GM12878 (cell line): ENCODE results near the gene FAM229A. TPM values are rescaled to one million over a fixed set of nuclear protein-coding genes. Genes with fewer than 3 reads are reported as not detected.
A peak's percentile ranks its signal among the peaks of the same experiment; 100 is the strongest.

Source experiments
- ATF3 ChIP-seq: IDR thresholded peaks from 2 replicates; pipeline ENCODE4 v1.6.1; 2011; ENCODE audit warnings: low read depth, mild to moderate bottlenecking, low read length, moderate library complexity, borderline replicate concordance; ENCODE audit errors: extremely low read depth
- BCL3 ChIP-seq: IDR thresholded peaks from 2 replicates; pipeline ENCODE4 v1.6.1; 2011; ENCODE audit warnings: borderline replicate concordance, low read depth, mild to moderate bottlenecking, moderate library complexity, low read length; ENCODE audit not compliant: insufficient read depth, poor library complexity, severe bottlenecking
- CEBPB ChIP-seq, 2 experiments: fragments of 150-350 bp in 1 of 2; IDR thresholded peaks; 2 replicates each; pipeline ENCODE4 v1.6.1; 2012 to 2014; ENCODE audit warnings: low read depth in 2 of 2, low read length in 2 of 2, borderline replicate concordance in 1 of 2, inconsistent platforms in 1 of 2
- CTCF ChIP-seq, 3 experiments: IDR thresholded peaks in 2 of 3; conservative IDR thresholded peaks in 1 of 3; 2 replicates each; pipeline ENCODE4 v1.5.1; 2011; ENCODE audit warnings: low read depth in 3 of 3, low read length in 3 of 3, mild to moderate bottlenecking in 3 of 3, control low read depth in 2 of 3, moderate library complexity in 2 of 3, inconsistent platforms in 1 of 3, mixed read lengths in 1 of 3; ENCODE audit not compliant: control insufficient read depth in 2 of 3, insufficient read depth in 1 of 3; ENCODE audit errors: extremely low read depth in 1 of 3
- EED ChIP-seq: sonication (generic); IDR thresholded peaks from 2 replicates; pipeline ENCODE4 v1.6.1; 2016; ENCODE audit warnings: antibody characterized with exemption, low read depth
- ETV6 ChIP-seq, 2 experiments: fragments of 450-650 bp in 1 of 2; IDR thresholded peaks in 1 of 2; conservative IDR thresholded peaks in 1 of 2; 2 replicates each; pipeline ENCODE4 v1.6.1; 2014; ENCODE audit warnings: antibody characterized with exemption in 1 of 2, borderline replicate concordance in 1 of 2, low read depth in 1 of 2, mild to moderate bottlenecking in 1 of 2, moderate library complexity in 1 of 2
- IKZF1 ChIP-seq: fragments of 450-650 bp; conservative IDR thresholded peaks from 2 replicates; pipeline ENCODE4 v1.6.1; 2017; ENCODE audit warnings: antibody characterized with exemption, mild to moderate bottlenecking
- JUNB ChIP-seq: IDR thresholded peaks from 2 replicates; pipeline ENCODE4 v1.6.1; 2016; ENCODE audit warnings: antibody characterized with exemption, mild to moderate bottlenecking
- KLF5 ChIP-seq: fragments of 450-650 bp; IDR thresholded peaks from 2 replicates; pipeline ENCODE4 v1.6.1; 2014; ENCODE audit warnings: mild to moderate bottlenecking; ENCODE audit not compliant: partially characterized antibody
- MXI1 ChIP-seq: fragments of 150-350 bp; IDR thresholded peaks from 2 replicates; pipeline ENCODE4 v1.6.1; 2011; ENCODE audit warnings: low read depth, mild to moderate bottlenecking, inconsistent platforms, low read length, improper control_type of control experiment
- RUNX3 ChIP-seq: IDR thresholded peaks from 2 replicates; pipeline ENCODE4 v1.6.1; 2012; ENCODE audit warnings: low read length, inconsistent platforms
- SPI1 ChIP-seq: IDR thresholded peaks from 2 replicates; pipeline ENCODE4 v1.6.1; 2011; ENCODE audit warnings: low read depth, mild to moderate bottlenecking, low read length, moderate library complexity, borderline replicate concordance; ENCODE audit not compliant: insufficient read depth
- STAT1 ChIP-seq: fragments of 450-650 bp; conservative IDR thresholded peaks from 2 replicates; pipeline ENCODE4 v1.6.1; 2014; ENCODE audit warnings: antibody characterized with exemption, mild to moderate bottlenecking
- TCF3 ChIP-seq: IDR thresholded peaks from 2 replicates; pipeline ENCODE4 v1.6.1; 2012; ENCODE audit warnings: low read depth, mild to moderate bottlenecking, low read length, borderline replicate concordance; ENCODE audit not compliant: insufficient read depth
- ZBTB40 ChIP-seq: fragments of 450-650 bp; IDR thresholded peaks from 2 replicates; pipeline ENCODE4 v1.6.1; 2016; ENCODE audit warnings: mild to moderate bottlenecking, moderate library complexity, borderline replicate concordance
- ZNF217 ChIP-seq: fragments of 450-650 bp; IDR thresholded peaks from 2 replicates; pipeline ENCODE4 v1.6.1; 2017; ENCODE audit warnings: antibody characterized with exemption, mild to moderate bottlenecking
- ZNF384 ChIP-seq: IDR thresholded peaks from 2 replicates; pipeline ENCODE4 v1.6.1; 2012; ENCODE audit warnings: low read depth, mild to moderate bottlenecking, low read length, improper control_type of control experiment, borderline replicate concordance
- polyA plus RNA-seq, 11 experiments: library from polyadenylated mRNA; depleted of rRNA in 4 of 11; unstranded in 6 of 11; stranded (reverse) in 5 of 11; fragments of >200 nt; fragmentation: Nextera tagmentation in 4 of 11; fragmentation: Illumina TruSeq in 1 of 11; extraction: Ambion mirVana in 4 of 11; extraction: Trizol in 1 of 11; gene quantifications; 1 replicate in 1 of 11; 2 replicates in 10 of 11; pipeline versions ENCODE4 v1.2.1 to v1.2.3, GENCODE V29; 2011 to 2016; ENCODE audit warnings: inconsistent platforms in 2 of 11, missing spikeins in 2 of 11, low read depth in 1 of 11
- total RNA-seq, 4 experiments: library from RNA; depleted of rRNA in 3 of 4; stranded (reverse); fragments of >200 nt in 3 of 4; fragmentation: Illumina TruSeq in 1 of 4; extraction: Trizol in 1 of 4; gene quantifications; 2 replicates each; pipeline versions ENCODE4 v1.2.1 to v1.2.3, GENCODE V29; 2013 to 2021
- TF ChIP-seq, protein P1 (sequence below): IDR thresholded peaks from 2 replicates; pipeline ENCODE4 v1.6.1; 2012; ENCODE audit warnings: low read depth, low read length, improper control_type of control experiment

The FAM229A gene
- total and polyA plus RNA-seq, 10 of the 15 experiments (the other 5 are each of a cell fraction or from before 2014, with no cell fraction given), result 0.02 to 5.3 (median 1.4) TPM; not detected in 1

DNA sequence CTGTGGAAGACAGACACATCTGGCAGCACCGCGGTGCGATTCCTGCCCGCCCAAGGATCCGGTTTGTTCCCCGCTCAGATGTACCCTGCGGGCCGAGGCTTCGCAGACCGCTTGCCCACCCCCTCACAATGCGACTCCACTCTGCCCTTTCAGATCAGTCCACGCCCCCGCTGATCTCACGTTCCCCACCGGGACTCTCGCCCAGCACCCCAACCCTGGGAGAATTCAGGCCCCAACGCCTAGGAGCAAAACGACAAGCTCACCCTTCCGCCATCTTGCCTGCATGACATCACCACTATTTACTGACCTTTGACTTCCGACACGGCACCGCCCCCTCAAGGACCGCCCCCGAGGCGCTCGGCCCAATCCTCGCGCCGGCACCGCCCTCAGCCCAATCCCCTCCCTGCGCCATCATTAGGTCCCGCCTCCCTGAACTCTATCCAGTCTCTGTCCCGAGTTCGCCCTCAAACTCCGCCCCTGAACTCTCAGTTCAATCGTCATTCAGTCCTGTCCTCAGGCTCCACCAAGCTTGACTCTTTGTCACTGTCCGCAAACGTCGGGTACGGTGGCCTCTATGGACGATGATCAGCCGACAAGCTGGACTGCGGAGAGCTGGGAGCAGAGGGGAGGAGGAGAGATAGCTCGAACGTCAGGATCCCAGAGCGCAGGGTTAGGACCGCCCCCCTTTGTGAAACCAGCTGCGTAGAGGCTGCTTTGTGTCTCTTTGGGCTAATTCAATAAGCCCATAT lies 32.0 kb upstream of the FAM229A start, which contains the start of gene BSDC1 (continued):
- 0 out of 2 replicates have a peak, but pooled peaks have one; percentile 22 for TF ChIP-seq ZBTB40
- TF ChIP-seq, protein P1, sequence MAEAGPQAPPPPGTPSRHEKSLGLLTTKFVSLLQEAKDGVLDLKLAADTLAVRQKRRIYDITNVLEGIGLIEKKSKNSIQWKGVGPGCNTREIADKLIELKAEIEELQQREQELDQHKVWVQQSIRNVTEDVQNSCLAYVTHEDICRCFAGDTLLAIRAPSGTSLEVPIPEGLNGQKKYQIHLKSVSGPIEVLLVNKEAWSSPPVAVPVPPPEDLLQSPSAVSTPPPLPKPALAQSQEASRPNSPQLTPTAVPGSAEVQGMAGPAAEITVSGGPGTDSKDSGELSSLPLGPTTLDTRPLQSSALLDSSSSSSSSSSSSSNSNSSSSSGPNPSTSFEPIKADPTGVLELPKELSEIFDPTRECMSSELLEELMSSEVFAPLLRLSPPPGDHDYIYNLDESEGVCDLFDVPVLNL, result no peak
- no peak for TF ChIP-seq BCL3
- peak; percentile 65 for TF ChIP-seq RUNX3
- TF ChIP-seq ATF3, result no peak
- no peak for TF ChIP-seq TCF3
- TF ChIP-seq CEBPB (IDR thresholded peaks at IDR 0.05; ENCODE audit: borderline replicate concordance in 1 of 2, low read depth in 2 of 2, low read length in 2 of 2), result no peak
- no peak for TF ChIP-seq SPI1
- peak; percentile 44; the same call in 1 of the 2 replicates for TF ChIP-seq IKZF1
- TF ChIP-seq MXI1, result 0 out of 2 replicates have a peak, but pooled peaks have one; percentile 39
- TF ChIP-seq JUNB, result peak; percentile 45; the same call in 1 of the 2 replicates
- no peak for TF ChIP-seq ETV6 (conservative IDR thresholded peaks at IDR 0.05 in 1 of 2, IDR thresholded peaks at IDR 0.05 in 1 of 2; ENCODE audit: borderline replicate concordance in 1 of 2, low read depth in 1 of 2)
- TF ChIP-seq CTCF (IDR thresholded peaks at IDR 0.05 in 2 of 3, conservative IDR thresholded peaks at IDR 0.05 in 1 of 3; ENCODE audit: control insufficient read depth in 2 of 3, extremely low read depth in 1 of 3, insufficient read depth in 1 of 3, low read depth in 3 of 3, low read length in 3 of 3), result no peak
- peak; percentile 70 for TF ChIP-seq KLF5
- peak; percentile 52; the same call in 1 of the 2 replicates for TF ChIP-seq EED
- no peak for TF ChIP-seq STAT1
- no peak for TF ChIP-seq ZNF217
- TF ChIP-seq ZNF384, result no peak
